ENCODE data around the gene PRR19.

DNA sequence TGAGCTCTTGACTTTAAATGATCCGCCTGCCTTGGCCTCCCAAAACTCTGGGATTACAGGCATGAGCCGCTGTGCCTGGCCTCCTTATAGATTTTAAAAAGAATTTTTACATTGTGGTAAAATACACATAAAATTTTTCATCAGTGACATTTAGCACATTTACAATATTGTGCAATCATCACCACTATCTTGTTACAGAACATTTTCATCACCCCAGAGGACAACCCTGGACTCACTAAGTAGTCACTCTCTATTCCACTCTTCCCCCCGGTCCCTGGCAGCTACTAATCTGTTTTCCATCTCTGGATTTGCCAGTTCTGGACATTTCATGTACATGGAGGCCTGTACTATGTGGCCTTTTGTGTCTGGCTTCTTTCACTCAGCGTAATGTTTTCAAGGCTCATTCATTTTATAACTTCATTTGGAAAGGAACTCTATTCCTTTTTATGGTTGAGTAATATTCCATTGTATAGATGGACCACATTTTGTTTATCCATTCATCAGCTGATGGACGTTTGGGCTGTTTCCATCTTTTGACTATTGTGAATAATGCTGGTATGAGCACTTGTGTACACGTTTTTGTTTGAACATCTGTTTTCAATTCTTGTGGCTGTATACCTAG is 43.4 kb downstream of the PRR19 start:
- TF ChIP-seq, protein P1, sequence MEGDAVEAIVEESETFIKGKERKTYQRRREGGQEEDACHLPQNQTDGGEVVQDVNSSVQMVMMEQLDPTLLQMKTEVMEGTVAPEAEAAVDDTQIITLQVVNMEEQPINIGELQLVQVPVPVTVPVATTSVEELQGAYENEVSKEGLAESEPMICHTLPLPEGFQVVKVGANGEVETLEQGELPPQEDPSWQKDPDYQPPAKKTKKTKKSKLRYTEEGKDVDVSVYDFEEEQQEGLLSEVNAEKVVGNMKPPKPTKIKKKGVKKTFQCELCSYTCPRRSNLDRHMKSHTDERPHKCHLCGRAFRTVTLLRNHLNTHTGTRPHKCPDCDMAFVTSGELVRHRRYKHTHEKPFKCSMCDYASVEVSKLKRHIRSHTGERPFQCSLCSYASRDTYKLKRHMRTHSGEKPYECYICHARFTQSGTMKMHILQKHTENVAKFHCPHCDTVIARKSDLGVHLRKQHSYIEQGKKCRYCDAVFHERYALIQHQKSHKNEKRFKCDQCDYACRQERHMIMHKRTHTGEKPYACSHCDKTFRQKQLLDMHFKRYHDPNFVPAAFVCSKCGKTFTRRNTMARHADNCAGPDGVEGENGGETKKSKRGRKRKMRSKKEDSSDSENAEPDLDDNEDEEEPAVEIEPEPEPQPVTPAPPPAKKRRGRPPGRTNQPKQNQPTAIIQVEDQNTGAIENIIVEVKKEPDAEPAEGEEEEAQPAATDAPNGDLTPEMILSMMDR (conservative IDR thresholded peaks at IDR 0.05) = no peak
- no peak for TF ChIP-seq ZFX (IDR thresholded peaks at IDR 0.05)

All from C4-2B (cell line).